SKM-1 (cell line): ENCODE results near the gene TSKU.
"Not testable (repeated sequence)": the region's sequence is repeated elsewhere in the genome, so short reads cannot be mapped to it uniquely, and the experiment has no call there.

Experiments used
- DNase-seq: peaks from one replicate; lab custom pipeline; 2025; ENCODE audit not compliant: unreplicated experiment; lab: John Stamatoyannopoulos, UW

Gene TSKU

DNA sequence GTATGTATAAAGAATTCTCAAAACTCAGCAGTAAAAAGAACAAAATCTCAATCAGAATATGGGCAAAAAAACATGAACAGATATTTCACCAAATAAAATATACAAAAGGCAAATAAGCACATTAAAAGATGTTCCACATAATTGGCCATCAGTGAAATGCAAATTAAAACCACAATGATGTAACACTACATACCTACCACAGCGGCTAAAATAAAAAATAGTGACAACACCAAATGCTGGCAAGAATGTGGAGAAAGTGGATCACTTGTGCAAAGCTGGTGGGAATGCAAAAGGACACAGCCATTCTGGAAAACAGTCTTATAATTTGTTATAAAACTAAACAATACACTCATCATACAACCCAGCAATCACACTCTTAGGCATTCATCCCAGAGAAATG, 39.2 kb downstream of the TSKU start:
- no peak for DNase-seq

GRCh38 chr11:76823481-76824028, 40.4 kb downstream of the TSKU start:
- DNase-seq = peak; percentile 54

- DNase-seq = peak; percentile 41
Observed at GRCh38 chr11:76824083-76824939, 41.2 kb downstream of the TSKU start.

- DNase-seq = no peak
Observed at GRCh38 chr11:76824980-76825725, 42.0 kb downstream of the TSKU start.

GRCh38 chr11:76825726-76826396, 42.7 kb downstream of the TSKU start:
- no peak for DNase-seq

DNA sequence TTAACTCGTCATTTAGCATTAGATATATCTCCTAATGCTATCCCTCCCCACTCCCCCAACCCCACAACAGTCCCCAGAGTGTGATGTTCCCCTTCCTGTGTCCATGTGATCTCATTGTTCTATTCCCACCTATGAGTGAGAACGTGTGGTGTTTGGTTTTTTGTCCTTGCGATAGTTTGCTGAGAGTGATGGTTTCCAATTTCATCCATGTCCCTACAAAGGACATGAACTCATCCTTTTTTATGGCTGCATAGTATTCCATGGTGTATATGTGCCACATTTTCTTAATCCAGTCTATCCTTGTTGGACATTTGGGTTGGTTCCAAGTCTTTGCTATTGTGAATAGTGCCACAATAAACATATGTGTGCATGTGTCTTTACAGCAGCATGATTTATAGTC, 43.4 kb downstream of the TSKU start:
- not testable (repeated sequence) for DNase-seq

- DNase-seq = not testable (repeated sequence)
Observed at GRCh38 chr11:76827005-76827404, 43.8 kb downstream of the TSKU start.

DNA sequence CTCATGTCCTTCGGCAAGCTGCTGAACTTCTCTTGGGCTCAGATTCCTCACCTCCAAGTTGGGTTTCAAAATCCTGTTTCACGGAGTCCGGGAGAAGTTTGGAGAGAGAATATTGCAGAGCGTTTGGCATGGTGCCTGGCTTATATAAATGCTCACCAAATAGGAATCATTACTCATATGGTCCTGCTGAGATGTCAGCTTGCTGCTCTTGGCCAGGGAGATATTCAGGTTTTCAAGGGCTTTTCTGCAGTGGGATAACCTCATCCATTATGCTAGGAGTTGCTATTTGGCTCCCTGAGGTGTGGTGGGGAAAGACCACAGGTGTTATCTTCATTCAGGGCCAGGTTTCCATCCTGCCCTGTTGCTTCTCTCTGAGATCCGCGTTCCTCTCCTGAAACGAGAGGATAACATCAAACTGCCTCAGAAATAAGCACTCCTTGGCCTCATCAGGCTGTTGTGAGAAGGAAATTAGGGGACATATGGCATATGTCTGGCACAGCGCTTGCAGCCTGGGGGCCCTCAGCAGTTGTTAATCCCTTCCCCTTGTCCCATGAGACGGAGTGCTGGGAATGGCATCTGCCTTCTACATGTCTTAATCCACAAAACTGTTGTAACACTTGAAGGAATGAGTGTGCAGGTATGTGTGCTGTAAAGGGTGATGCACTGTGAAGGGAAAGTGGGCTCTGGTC, 47.6 kb downstream of the TSKU start:
- no peak for DNase-seq

GRCh38 chr11:76831686-76832310, 48.6 kb downstream of the TSKU start:
- no peak for DNase-seq

DNA sequence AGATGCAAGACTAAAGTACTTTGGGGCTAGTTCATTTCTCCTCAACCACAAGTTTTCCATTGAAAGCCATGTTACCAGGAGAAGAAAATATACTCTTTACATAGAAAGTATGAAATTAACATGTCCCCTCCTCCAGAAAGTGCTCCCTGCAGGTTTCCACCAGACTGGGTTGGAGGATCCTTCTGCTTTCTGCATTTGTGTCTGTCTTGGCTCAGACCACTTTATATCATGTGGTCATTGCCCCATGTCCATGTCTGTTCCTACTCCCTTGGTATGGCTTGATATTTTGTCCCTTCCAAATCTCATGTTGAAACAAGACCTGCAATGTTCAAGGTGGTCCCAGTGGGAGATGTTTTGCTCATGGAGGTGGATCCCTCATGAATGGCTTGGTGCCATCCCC, 49.2 kb downstream of the TSKU start:
- no peak for DNase-seq

GRCh38 chr11:76834151-76834550, 51.0 kb downstream of the TSKU start:
- no peak for DNase-seq

DNA sequence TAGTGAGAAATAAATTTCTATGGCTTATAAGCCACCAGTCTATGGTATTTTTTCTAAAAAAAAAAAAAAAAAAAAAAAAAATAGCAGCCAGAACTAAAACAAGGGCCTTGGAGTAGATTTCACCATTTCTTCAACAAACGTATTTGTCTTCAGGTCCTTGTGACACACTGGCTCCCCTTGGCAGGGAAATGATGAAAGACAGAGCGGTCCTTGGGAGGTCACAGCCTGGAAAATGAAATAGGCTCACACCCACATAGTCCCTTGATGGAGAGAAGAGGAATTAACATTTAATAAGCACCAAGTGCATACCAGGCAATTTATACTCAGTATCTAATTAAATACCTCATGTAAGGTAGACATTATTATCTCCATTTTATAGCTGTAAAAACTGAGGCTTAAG, 51.9 kb downstream of the TSKU start:
- no peak for DNase-seq

DNA sequence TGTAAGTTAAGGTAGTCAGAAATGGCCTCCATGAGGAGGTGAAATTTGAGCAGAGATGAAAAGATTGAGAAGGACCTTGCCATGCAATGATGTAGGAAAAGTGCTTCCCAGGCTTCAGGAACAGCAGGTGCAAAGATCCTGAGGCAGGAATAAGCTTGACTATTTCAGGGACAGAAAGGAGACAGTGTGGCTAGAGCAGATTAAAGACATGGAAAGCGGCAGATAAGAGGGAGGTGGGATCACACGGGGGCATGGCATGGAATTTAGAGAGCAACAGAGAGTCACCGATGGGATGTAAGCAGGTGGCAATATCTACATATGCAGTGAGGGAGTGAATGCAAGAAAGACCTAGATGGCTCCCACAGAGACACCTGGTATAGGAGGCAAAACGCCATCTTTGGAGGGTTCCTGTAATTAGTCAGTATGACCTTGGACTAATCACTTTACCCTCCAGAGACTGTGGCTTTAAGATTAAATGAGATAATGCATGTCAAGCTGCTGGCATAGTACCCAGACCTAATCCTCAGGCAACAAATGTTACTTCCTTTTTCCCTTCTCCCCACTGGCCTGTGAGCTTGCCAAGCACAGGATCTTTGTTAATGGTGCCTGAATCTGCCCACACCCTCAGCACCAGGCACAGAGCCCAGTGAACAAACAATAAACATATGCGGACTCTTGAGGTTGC, 52.9 kb downstream of the TSKU start:
- DNase-seq = peak; percentile 15

DNA sequence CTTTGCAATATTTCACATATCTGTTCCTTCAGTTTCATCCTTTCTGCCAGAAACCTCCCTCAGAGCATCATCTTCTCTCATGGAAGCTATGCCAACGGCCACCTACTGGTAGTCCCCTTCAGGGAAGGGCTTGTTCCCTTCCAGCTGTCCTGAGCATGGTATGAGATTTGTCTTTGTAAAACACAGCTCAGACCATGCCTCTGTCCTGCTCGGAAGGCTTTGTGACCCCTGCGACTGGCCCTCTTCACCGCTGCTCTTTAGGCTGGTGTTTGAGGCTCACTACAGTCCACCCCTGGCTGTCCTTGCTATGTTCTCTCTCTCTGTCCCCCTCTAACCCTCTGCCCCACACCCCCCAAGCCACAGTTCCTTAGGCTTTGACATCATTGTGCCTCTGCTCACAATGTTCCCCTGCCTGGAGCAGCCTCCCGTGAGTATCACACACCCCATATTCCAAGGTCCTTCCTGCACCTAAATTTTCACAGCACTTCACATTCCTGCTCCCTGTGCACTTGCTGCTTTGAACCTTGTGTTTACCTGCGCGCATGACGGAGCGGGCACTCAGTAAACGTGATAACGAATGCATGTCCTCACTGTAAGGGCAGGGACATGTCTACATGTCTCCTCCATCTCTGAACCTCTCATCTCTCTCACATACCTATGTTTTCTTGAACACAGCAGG, 53.6 kb downstream of the TSKU start:
- DNase-seq = no peak

GRCh38 chr11:76837696-76838677, 54.8 kb downstream of the TSKU start:
- DNase-seq = no peak

DNA sequence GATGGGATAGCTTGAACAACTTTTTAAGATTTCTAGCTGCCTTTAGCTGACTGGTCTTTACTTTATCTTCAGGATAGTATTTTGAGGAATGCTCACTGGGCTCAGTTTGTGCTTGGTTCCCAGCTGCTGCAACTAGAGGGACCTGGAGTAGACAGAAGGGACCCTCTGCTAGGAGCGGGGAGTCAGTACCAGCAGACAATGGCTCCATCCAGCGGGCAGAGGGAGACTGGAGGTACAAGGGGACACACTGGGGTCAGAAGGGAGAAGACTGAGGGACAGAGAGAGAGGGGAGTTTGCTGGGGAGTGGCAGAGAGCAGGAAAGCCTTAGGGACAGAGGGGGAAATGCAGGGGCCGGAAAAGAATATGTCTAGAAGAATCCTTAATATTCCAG, 55.5 kb downstream of the TSKU start:
- no peak for DNase-seq

GRCh38 chr11:76839311-76839710, 56.2 kb downstream of the TSKU start:
- peak; percentile 45 for DNase-seq

GRCh38 chr11:76841923-76842452, 58.8 kb downstream of the TSKU start:
- DNase-seq = no peak
